OCI-LY1 (cell line): ENCODE data around the gene DNAAF9.

ENCODE experiments used
- EZH2 ChIP-seq: fragments of 200-600 bp; sonication (generic), shearing (Covaris generic); IDR thresholded peaks from 2 replicates; pipeline ENCODE4 v1.8.0; 2017; ENCODE audit warnings: borderline replicate concordance, mixed run types, mild to moderate bottlenecking, antibody characterized with exemption, low read length, moderate library complexity, mixed read lengths
- TF ChIP-seq, protein P1 (sequence below): fragments of 200-600 bp; sonication (generic), shearing (Covaris generic); IDR thresholded peaks from 2 replicates; pipeline ENCODE4 v1.5.1; 2017; ENCODE audit warnings: mild to moderate bottlenecking, antibody characterized with exemption, low read length, moderate library complexity, mixed read lengths

DNA sequence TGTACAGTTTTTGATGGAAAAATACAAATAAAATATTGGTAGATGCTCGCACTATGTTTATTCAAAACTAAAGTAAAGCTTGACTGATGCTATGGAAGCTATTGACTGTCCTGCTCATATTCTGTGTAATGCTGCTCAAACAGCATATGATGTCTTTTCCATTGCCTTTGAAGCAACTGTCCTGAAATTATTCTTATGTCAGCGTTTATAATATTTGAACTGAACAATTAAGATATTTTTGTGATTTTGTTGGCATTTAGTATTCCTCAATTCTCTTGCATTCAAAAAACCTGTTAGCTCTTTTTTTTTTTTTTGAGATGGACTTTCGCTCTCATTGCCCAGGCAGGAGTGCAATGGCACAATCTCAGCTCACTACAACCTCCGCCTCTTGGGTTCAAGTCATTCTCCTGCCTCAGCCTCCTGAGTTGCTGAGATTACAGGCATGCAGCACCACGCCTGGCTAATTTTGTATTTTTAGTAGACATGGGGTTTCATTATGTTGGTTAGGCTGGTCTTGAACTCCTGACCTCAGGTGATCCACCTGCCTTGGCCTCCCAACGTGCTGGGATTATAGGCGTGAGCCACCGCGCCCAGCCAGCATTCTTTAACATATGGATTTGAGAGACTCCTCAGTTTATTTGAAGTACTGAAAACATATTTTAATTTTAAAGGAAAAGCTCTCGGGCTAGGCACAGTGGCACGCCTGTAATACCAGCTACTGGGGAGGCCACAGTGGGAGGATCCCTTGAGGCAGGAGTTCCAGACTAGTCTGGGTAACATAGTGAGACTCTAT, 5.3 kb upstream of the DNAAF9 start:
- TF ChIP-seq EZH2: no peak
- TF ChIP-seq, protein P1, sequence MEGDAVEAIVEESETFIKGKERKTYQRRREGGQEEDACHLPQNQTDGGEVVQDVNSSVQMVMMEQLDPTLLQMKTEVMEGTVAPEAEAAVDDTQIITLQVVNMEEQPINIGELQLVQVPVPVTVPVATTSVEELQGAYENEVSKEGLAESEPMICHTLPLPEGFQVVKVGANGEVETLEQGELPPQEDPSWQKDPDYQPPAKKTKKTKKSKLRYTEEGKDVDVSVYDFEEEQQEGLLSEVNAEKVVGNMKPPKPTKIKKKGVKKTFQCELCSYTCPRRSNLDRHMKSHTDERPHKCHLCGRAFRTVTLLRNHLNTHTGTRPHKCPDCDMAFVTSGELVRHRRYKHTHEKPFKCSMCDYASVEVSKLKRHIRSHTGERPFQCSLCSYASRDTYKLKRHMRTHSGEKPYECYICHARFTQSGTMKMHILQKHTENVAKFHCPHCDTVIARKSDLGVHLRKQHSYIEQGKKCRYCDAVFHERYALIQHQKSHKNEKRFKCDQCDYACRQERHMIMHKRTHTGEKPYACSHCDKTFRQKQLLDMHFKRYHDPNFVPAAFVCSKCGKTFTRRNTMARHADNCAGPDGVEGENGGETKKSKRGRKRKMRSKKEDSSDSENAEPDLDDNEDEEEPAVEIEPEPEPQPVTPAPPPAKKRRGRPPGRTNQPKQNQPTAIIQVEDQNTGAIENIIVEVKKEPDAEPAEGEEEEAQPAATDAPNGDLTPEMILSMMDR: no peak
